ENCODE results near the gene PTPRT.

Gene PTPRT

GRCh38 chr20:42649748-42650147 is 540.0 kb downstream of the PTPRT start:
- no peak overlapping the region for H3K27ac ChIP-seq
- TF ChIP-seq CTCF (IDR thresholded peaks at IDR 0.05) (no peak), ZFX (IDR thresholded peaks at IDR 0.05; ENCODE audit: borderline replicate concordance) (no peak)

GRCh38 chr20:42646250-42646649 is 543.5 kb downstream of the PTPRT start:
- H3K27ac ChIP-seq: no peak overlapping the region
- TF ChIP-seq CTCF (IDR thresholded peaks at IDR 0.05): no peak
- TF ChIP-seq ZFX (IDR thresholded peaks at IDR 0.05; ENCODE audit: borderline replicate concordance): no peak

- TF ChIP-seq ZFX (IDR thresholded peaks at IDR 0.05; ENCODE audit: borderline replicate concordance) (no peak), CTCF (IDR thresholded peaks at IDR 0.05) (no peak)
- H3K27ac ChIP-seq: no peak overlapping the region
These were observed 547.8 kb downstream of the PTPRT start for GRCh38 chr20:42641886-42642285.

- no peak overlapping the region for H3K27ac ChIP-seq
- TF ChIP-seq ZFX (IDR thresholded peaks at IDR 0.05; ENCODE audit: borderline replicate concordance) (no peak), CTCF (IDR thresholded peaks at IDR 0.05) (no peak)
These were observed 550.6 kb downstream of the PTPRT start for GRCh38 chr20:42639140-42639539.

- TF ChIP-seq CTCF (IDR thresholded peaks at IDR 0.05): no peak
- TF ChIP-seq ZFX (IDR thresholded peaks at IDR 0.05; ENCODE audit: borderline replicate concordance): no peak
- no peak overlapping the region for H3K27ac ChIP-seq
These were observed 553.9 kb downstream of the PTPRT start for GRCh38 chr20:42635699-42636411.

GRCh38 chr20:42634156-42634555 is 555.5 kb downstream of the PTPRT start:
- TF ChIP-seq CTCF (IDR thresholded peaks at IDR 0.05) (no peak), ZFX (IDR thresholded peaks at IDR 0.05; ENCODE audit: borderline replicate concordance) (no peak)
- no peak overlapping the region for H3K27ac ChIP-seq

- TF ChIP-seq ZFX (IDR thresholded peaks at IDR 0.05; ENCODE audit: borderline replicate concordance): no peak
- no peak for TF ChIP-seq CTCF (IDR thresholded peaks at IDR 0.05)
- no peak overlapping the region for H3K27ac ChIP-seq
These were observed 561.0 kb downstream of the PTPRT start for GRCh38 chr20:42628683-42629082.

All from 22Rv1 (cell line).